Lower leg skin (tissue), 4 donors: ENCODE measurements around the gene ARG2. TPM values are rescaled to one million over a fixed set of nuclear protein-coding genes. Genes with fewer than 3 reads are reported as not detected.
"Not testable (repeated sequence)": the region's sequence is repeated elsewhere in the genome, so short reads cannot be mapped to it uniquely, and the experiment has no call there.

Experiments
- DNase-seq, 2 donors: peaks; one replicate each; pipeline ENCODE4 v3.0.0-alpha.2; 2019; ENCODE audit warnings: low spot score in 2 of 2
- H3K4me3 ChIP-seq: fragments of 200-600 bp; sonication (generic); 2 replicates; pipeline ENCODE4 v1.5.1; 2017; ENCODE audit warnings: mild to moderate bottlenecking, low read depth; ENCODE audit not compliant: poor library complexity, severe bottlenecking
- POLR2A ChIP-seq, 2 donors: fragments of 450-650 bp; IDR thresholded peaks; one replicate each; pipeline ENCODE4 v1.6.1; 2016 to 2017; ENCODE audit warnings: antibody characterized with exemption in 2 of 2, mild to moderate bottlenecking in 1 of 2, moderate library complexity in 1 of 2
- WGBS, 2 donors: methylation state at CpG; one replicate each; pipeline ENCODE4 v1.1.5; 2018; 5-methylcytosine and 5-hydroxymethylcytosine counted together
- intact Hi-C: fragments of 100-400 bp; cut with DNase I; formaldehyde crosslinking; loops from one replicate; pipeline ENCODE4 v1.15.0; 2023; ENCODE audit warnings: low total_unique reads
- total RNA-seq, 4 donors: library from RNA; depleted of rRNA; stranded (reverse); fragments of >200 nt; gene quantifications; one replicate each; pipeline ENCODE4 v1.1.0, GENCODE V29; 2016
- TF ChIP-seq, protein P1 (sequence below), 3 donors: fragments of 450-650 bp; IDR thresholded peaks; one replicate each; pipeline ENCODE4 v1.5.1; 2016; ENCODE audit warnings: antibody characterized with exemption in 3 of 3, mild to moderate bottlenecking in 3 of 3, moderate library complexity in 2 of 3

ARG2 gene
- total RNA-seq, 4 donors from 2014 or later, result 3.5 to 6.8 (median 5.2) TPM

DNA sequence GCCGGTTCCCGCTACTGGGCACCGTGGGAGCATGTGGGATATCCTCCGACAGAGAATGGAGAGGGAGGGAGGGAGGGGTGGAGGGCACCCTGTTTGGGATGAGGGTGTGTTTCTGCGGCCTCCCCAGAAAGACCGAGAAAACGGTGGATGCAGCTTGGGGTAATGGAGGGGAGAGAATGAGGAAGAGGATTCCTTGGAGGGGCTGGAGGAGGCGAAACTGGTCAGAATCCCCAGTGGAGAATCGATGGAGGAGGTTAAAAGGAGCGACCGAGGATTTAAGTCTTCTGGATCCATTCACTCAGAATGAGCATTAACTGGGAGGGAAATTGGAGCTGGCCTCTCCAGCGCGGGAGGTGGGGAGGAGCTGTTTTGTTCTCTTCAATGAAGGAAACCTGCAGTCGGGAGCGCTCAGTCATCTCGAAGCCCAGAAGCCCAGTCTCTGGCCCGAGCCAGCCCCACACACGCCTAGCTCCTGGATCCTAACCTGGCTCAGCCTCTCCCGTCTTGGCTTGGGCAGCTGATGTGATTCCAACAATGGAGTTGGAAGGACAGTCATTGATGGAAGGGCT is 581 bp downstream of the ARG2 start:
- TF ChIP-seq, protein P1, sequence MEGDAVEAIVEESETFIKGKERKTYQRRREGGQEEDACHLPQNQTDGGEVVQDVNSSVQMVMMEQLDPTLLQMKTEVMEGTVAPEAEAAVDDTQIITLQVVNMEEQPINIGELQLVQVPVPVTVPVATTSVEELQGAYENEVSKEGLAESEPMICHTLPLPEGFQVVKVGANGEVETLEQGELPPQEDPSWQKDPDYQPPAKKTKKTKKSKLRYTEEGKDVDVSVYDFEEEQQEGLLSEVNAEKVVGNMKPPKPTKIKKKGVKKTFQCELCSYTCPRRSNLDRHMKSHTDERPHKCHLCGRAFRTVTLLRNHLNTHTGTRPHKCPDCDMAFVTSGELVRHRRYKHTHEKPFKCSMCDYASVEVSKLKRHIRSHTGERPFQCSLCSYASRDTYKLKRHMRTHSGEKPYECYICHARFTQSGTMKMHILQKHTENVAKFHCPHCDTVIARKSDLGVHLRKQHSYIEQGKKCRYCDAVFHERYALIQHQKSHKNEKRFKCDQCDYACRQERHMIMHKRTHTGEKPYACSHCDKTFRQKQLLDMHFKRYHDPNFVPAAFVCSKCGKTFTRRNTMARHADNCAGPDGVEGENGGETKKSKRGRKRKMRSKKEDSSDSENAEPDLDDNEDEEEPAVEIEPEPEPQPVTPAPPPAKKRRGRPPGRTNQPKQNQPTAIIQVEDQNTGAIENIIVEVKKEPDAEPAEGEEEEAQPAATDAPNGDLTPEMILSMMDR (IDR thresholded peaks at IDR 0.05), result no peak
- TF ChIP-seq POLR2A (IDR thresholded peaks at IDR 0.05), result no peak
- intact Hi-C loops, result no loop called here
- DNase-seq, result peak in 1 of 2 donors; percentile 89
- peak overlapping the region; percentile 58 for H3K4me3 ChIP-seq
- WGBS, 2 donors, result 6% methylated on average over 19 of the region's 19 CpGs

DNA sequence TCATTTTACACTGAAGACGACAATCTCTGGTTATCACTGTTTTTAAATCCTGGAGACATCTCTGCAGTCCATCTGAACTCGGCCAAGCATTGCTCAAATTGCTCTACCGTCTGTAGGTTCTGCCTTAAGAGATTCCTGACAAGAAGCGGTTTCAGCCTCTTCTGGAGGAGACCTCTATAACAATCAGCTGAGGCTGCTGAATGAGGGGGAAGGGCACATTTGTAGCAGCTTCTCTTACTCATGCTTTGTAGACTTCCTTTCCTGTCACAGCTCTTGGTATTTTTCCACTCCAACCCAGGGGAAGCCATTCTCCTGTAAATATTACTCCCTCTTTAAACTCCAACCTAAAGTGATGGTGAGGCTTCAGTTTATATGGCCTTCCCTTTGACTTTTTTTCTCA is 3.0 kb downstream of the ARG2 start:
- intact Hi-C loops, result no loop called here
- DNase-seq, result peak in 1 of 2 donors; percentile 42
- TF ChIP-seq, protein P1 (IDR thresholded peaks at IDR 0.05), result no peak
- TF ChIP-seq POLR2A (IDR thresholded peaks at IDR 0.05), result no peak
- WGBS, 2 donors, result 59 to 64% methylated on average over 4 of the region's 4 CpGs
- no peak overlapping the region for H3K4me3 ChIP-seq

DNA sequence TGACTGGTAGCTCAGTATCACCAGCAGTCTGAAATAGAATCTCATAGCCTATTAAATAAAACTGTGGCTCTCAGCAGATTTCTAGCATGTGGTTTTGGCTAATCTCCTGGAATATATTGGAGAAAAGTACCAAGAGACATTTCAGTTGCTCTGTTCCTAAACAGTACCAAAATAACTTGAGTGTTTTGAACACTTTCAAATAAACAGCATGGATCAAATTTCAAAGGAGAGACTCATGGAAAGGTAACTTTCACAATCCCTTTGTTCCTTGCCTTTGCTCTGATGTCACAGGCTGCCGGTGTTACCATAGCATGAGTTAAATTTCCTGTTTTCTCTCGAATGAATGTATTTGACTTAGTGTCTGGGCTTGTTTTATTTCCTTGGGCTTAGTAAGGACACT is 3.4 kb downstream of the ARG2 start:
- no peak for DNase-seq
- intact Hi-C loops, result no loop called here
- TF ChIP-seq, protein P1 (IDR thresholded peaks at IDR 0.05), result no peak
- no peak for TF ChIP-seq POLR2A (IDR thresholded peaks at IDR 0.05)
- no peak overlapping the region for H3K4me3 ChIP-seq
- WGBS, 2 donors, result 12 to 19% methylated on average over 2 of the region's 2 CpGs

DNA sequence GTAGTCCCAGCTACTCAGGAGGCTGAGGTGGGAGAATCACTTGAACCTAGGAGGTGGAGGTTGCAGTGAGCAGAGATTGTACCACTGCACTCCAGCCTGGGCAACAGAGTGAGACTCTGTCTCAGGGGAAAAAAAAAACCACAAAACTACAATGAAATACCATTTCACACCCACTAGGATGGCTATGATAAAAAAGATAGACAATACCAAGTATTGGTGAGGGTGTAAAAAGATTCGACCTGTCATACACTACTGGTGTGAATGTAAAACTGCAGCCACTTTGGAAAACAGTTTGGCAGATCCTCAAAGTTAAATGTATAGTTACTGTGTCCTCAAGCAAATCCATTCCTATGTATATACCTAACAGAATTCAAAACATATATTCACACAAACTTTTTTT is 6.4 kb downstream of the ARG2 start:
- intact Hi-C loops, DNase-seq, H3K4me3 ChIP-seq: not testable (repeated sequence)
- 85 to 89% methylated on average over 1 of the region's 1 CpG for WGBS, 2 donors

DNA sequence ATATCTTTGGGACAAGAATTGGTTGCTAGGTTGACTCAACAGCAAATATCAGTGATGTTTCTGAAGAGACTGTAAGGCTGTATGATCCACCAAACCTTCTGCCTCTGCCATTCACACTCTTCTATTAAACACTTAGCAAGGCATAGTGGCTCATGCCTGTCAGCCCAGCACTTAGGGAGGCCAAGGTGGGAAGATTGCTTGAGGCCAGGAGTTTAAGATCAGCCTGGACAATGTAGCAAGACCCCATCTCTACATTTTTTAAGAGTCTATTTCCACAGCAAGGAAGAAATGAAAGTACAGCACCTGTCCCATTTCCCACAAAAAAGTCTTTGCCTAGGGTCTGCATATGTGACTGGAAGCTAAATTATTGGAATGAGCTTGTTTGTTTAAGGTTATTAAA is 7.8 kb downstream of the ARG2 start:
- intact Hi-C loops, result no loop called here

DNA sequence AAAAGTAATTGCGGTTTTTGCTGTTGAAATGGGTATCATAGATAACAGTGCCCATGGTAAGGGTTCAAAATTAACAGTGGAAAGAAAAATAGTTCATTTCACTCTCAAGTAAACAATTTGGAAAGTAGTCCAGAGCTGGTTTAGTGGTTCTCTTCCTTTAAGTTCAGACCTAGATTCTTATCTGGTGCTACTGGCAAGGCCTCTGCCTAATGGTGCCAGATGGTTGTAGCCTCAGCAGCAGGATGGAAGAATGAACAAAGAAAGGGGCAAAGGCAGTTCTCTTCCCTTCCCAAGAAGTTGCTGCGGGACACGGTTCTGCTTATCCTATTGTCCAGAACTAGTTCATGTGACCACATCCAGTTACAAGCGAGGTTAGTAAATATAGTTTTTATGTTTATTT is 10.5 kb downstream of the ARG2 start:
- intact Hi-C loops, result no loop called here
- H3K4me3 ChIP-seq, result no peak overlapping the region
- TF ChIP-seq, protein P1 (IDR thresholded peaks at IDR 0.05), result no peak
- no peak for TF ChIP-seq POLR2A (IDR thresholded peaks at IDR 0.05)
- WGBS, 2 donors, result 91 to 92% methylated on average over 4 of the region's 4 CpGs
- no peak for DNase-seq

More for the DNA sequence above, 7.8 kb downstream of the ARG2 start:
- no peak for DNase-seq
- H3K4me3 ChIP-seq, result no peak overlapping the region
- TF ChIP-seq POLR2A (IDR thresholded peaks at IDR 0.05), result no peak
- TF ChIP-seq, protein P1 (IDR thresholded peaks at IDR 0.05), result no peak
